ENCODE data around the gene CHCT1. TPM values are rescaled to one million over a fixed set of nuclear protein-coding genes. Genes with fewer than 3 reads are reported as not detected.

Gene CHCT1
- total RNA-seq, 1 experiment from 2014 or later: not detected

DNA sequence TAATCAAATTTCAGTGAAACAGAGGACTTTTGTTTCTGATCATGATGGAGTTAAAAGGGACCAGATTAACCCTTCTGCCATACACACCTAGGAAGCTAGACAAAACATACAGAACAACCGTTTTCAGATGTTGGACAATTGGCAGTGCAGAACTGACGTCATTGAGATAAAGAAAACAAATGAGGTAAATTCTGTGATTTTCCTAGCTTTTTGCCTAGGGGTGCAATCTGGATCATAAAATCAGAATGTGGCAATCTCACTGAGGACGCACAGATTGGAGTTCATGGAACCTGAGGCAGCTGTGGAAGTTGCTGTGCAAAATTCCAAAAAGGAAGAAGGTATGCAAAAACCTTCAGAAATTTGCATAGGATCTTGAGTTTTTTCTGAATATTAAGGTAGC, 15.4 kb upstream of the CHCT1 start:
- DNase-seq: no peak
- Mint-ChIP-seq H3K9me3 (ENCODE audit: low read depth, unreplicated experiment) (no peaks in the 10 kb centered on the region), H3K27ac (ENCODE audit: unreplicated experiment) (no peak overlapping the region), H3K27me3 (ENCODE audit: unreplicated experiment) (no peaks in the 10 kb centered on the region), H3K4me3 (ENCODE audit: low read depth, unreplicated experiment) (no peak overlapping the region), H3K36me3 (ENCODE audit: insufficient read depth, unreplicated experiment) (no peaks in the 10 kb centered on the region), H3K4me1 (ENCODE audit: low read depth, unreplicated experiment) (no peaks in the 10 kb centered on the region)
- CTCF ChIA-PET: no interaction called here
- no TSS peak for BruUV-seq (replicated peaks)
- TF ChIP-seq, protein P1, sequence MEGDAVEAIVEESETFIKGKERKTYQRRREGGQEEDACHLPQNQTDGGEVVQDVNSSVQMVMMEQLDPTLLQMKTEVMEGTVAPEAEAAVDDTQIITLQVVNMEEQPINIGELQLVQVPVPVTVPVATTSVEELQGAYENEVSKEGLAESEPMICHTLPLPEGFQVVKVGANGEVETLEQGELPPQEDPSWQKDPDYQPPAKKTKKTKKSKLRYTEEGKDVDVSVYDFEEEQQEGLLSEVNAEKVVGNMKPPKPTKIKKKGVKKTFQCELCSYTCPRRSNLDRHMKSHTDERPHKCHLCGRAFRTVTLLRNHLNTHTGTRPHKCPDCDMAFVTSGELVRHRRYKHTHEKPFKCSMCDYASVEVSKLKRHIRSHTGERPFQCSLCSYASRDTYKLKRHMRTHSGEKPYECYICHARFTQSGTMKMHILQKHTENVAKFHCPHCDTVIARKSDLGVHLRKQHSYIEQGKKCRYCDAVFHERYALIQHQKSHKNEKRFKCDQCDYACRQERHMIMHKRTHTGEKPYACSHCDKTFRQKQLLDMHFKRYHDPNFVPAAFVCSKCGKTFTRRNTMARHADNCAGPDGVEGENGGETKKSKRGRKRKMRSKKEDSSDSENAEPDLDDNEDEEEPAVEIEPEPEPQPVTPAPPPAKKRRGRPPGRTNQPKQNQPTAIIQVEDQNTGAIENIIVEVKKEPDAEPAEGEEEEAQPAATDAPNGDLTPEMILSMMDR (IDR thresholded peaks at IDR 0.05; ENCODE audit: unreplicated experiment): no peak
- intact Hi-C loops (cut with micrococcal nuclease; ENCODE audit: unreplicated experiment): no loop called here

- no TSS peak for BruUV-seq (replicated peaks)
- TF ChIP-seq, protein P1 (IDR thresholded peaks at IDR 0.05; ENCODE audit: unreplicated experiment): no peak
- DNase-seq: no peak
- Mint-ChIP-seq H3K4me1 (ENCODE audit: low read depth, unreplicated experiment) (no peaks in the 10 kb centered on the region), H3K4me3 (ENCODE audit: low read depth, unreplicated experiment) (no peak overlapping the region), H3K36me3 (ENCODE audit: insufficient read depth, unreplicated experiment) (no peaks in the 10 kb centered on the region), H3K9me3 (ENCODE audit: low read depth, unreplicated experiment) (no peaks in the 10 kb centered on the region), H3K27ac (ENCODE audit: unreplicated experiment) (no peak overlapping the region), H3K27me3 (ENCODE audit: unreplicated experiment) (no peaks in the 10 kb centered on the region)
- CTCF ChIA-PET: no interaction called here
- intact Hi-C loops (cut with micrococcal nuclease; ENCODE audit: unreplicated experiment): no loop called here
These were observed 12.3 kb upstream of the CHCT1 start for GRCh38 chr17:60410001-60410400.

- TF ChIP-seq, protein P1 (IDR thresholded peaks at IDR 0.05; ENCODE audit: unreplicated experiment): no peak
- Mint-ChIP-seq H3K4me3 (ENCODE audit: low read depth, unreplicated experiment) (no peak overlapping the region), H3K27ac (ENCODE audit: unreplicated experiment) (no peak overlapping the region), H3K9me3 (ENCODE audit: low read depth, unreplicated experiment) (no peaks in the 10 kb centered on the region), H3K36me3 (ENCODE audit: insufficient read depth, unreplicated experiment) (no peaks in the 10 kb centered on the region), H3K27me3 (ENCODE audit: unreplicated experiment) (no peaks in the 10 kb centered on the region), H3K4me1 (ENCODE audit: low read depth, unreplicated experiment) (no peaks in the 10 kb centered on the region)
- CTCF ChIA-PET: no interaction called here
- no TSS peak for BruUV-seq (replicated peaks)
- intact Hi-C loops (cut with micrococcal nuclease; ENCODE audit: unreplicated experiment): no loop called here
- no peak for DNase-seq
These were observed 9.6 kb upstream of the CHCT1 start for GRCh38 chr17:60412701-60413100.

GRCh38 chr17:60415146-60415545, 7.1 kb upstream of the CHCT1 start:
- Mint-ChIP-seq H3K27ac (ENCODE audit: unreplicated experiment) (no peak overlapping the region), H3K36me3 (ENCODE audit: insufficient read depth, unreplicated experiment) (no peaks in the 10 kb centered on the region)

More at GRCh38 chr17:60415146-60415545, 7.1 kb upstream of the CHCT1 start:
- no TSS peak for BruUV-seq (replicated peaks)
- TF ChIP-seq, protein P1 (IDR thresholded peaks at IDR 0.05; ENCODE audit: unreplicated experiment): no peak
- intact Hi-C loops (cut with micrococcal nuclease; ENCODE audit: unreplicated experiment): no loop called here
- DNase-seq: no peak
- Mint-ChIP-seq H3K4me1 (ENCODE audit: low read depth, unreplicated experiment) (no peaks in the 10 kb centered on the region), H3K4me3 (ENCODE audit: low read depth, unreplicated experiment) (no peak overlapping the region), H3K9me3 (ENCODE audit: low read depth, unreplicated experiment) (no peaks in the 10 kb centered on the region), H3K27me3 (ENCODE audit: unreplicated experiment) (no peaks in the 10 kb centered on the region)
- CTCF ChIA-PET: no interaction called here

Measured in Calu3 (cell line).